Stimulated activated CD8-positive, alpha-beta memory T cell treated with anti-CD3 and anti-CD28 coated beads, Interleukin-15, amount 100 ng/mL, for 4 hours (primary cell): ENCODE data around the gene ALG14.
"Not testable (repeated sequence)": the region's sequence is repeated elsewhere in the genome, so short reads cannot be mapped to it uniquely, and the experiment has no call there.

Experiments used
- DNase-seq, 2 donors: peaks; one replicate each; pipeline ENCODE4 v3.0.0-alpha.2; 2020; ENCODE audit warnings: low read depth in 2 of 2

ALG14 gene

GRCh38 chr1:94954263-94955220 lies 118.2 kb downstream of the ALG14 start:
- no peak for DNase-seq

- DNase-seq = no peak
These were observed 119.0 kb downstream of the ALG14 start for GRCh38 chr1:94953746-94954145.

GRCh38 chr1:94953107-94953506 lies 119.6 kb downstream of the ALG14 start:
- no peak for DNase-seq

- no peak for DNase-seq
These were observed 120.2 kb downstream of the ALG14 start for GRCh38 chr1:94952539-94952938.

- no peak for DNase-seq
These were observed 121.1 kb downstream of the ALG14 start for GRCh38 chr1:94951509-94952208.

- DNase-seq = no peak
These were observed 121.7 kb downstream of the ALG14 start for GRCh38 chr1:94951046-94951445.

- no peak for DNase-seq
These were observed 122.8 kb downstream of the ALG14 start for GRCh38 chr1:94949681-94950661.

- no peak for DNase-seq
These were observed 125.3 kb downstream of the ALG14 start for GRCh38 chr1:94947437-94947836.

- no peak for DNase-seq
These were observed 125.9 kb downstream of the ALG14 start for GRCh38 chr1:94946886-94947285.

GRCh38 chr1:94942171-94943128 lies 130.3 kb downstream of the ALG14 start:
- no peak for DNase-seq

- not testable (repeated sequence) for DNase-seq
These were observed 131.3 kb downstream of the ALG14 start for GRCh38 chr1:94941480-94941879.

- DNase-seq = no peak
These were observed 132.0 kb downstream of the ALG14 start for GRCh38 chr1:94940738-94941137.

- DNase-seq = no peak
These were observed 134.9 kb downstream of the ALG14 start for GRCh38 chr1:94937820-94938219.

- no peak for DNase-seq
These were observed 135.7 kb downstream of the ALG14 start for GRCh38 chr1:94936861-94937620.

- DNase-seq = no peak
These were observed 137.3 kb downstream of the ALG14 start for GRCh38 chr1:94935476-94935875.

- no peak for DNase-seq
These were observed 137.7 kb downstream of the ALG14 start for GRCh38 chr1:94935034-94935433.

- DNase-seq = no peak
These were observed 138.2 kb downstream of the ALG14 start for GRCh38 chr1:94934551-94934950.

GRCh38 chr1:94931254-94931841 lies 141.4 kb downstream of the ALG14 start:
- no peak for DNase-seq
